WTC11 (cell line): ENCODE measurements around the gene HAUS2.
"Not testable (repeated sequence)": the region's sequence is repeated elsewhere in the genome, so short reads cannot be mapped to it uniquely, and the experiment has no call there.

Experiments used
- CREB1 ChIP-seq: sonication (generic); formaldehyde crosslinking; IDR thresholded peaks from 2 replicates; pipeline ENCODE4 v1.8.0; 2023; ENCODE audit warnings: mild to moderate bottlenecking, missing genetic modification reagents
- CREM ChIP-seq: sonication (generic); formaldehyde crosslinking; IDR thresholded peaks from 2 replicates; pipeline ENCODE4 v1.8.1; 2022; ENCODE audit warnings: mild to moderate bottlenecking, missing genetic modification reagents, moderate library complexity
- ELF4 ChIP-seq: sonication (generic); formaldehyde crosslinking; IDR thresholded peaks from 2 replicates; pipeline ENCODE4 v1.8.1; 2022; ENCODE audit warnings: low read depth, mild to moderate bottlenecking, moderate library complexity, missing genetic modification reagents
- RELA ChIP-seq: sonication (generic); formaldehyde crosslinking; IDR thresholded peaks from 2 replicates; pipeline ENCODE4 v1.8.1; 2022; ENCODE audit warnings: missing genetic modification reagents, mild to moderate bottlenecking, borderline replicate concordance
- TEAD4 ChIP-seq: sonication (generic); formaldehyde crosslinking; IDR thresholded peaks from 2 replicates; pipeline ENCODE4 v1.8.0; 2022; ENCODE audit warnings: mild to moderate bottlenecking, missing genetic modification reagents
- ZNF138 ChIP-seq: sonication (generic); formaldehyde crosslinking; conservative IDR thresholded peaks from 2 replicates; pipeline ENCODE4 v1.8.1; 2022; ENCODE audit warnings: mild to moderate bottlenecking, moderate library complexity, missing genetic modification reagents
- TF ChIP-seq, protein P1 (sequence below): fragments of 200-600 bp; IDR thresholded peaks from 2 replicates; pipeline ENCODE4 v1.8.0; 2022; ENCODE audit warnings: antibody characterized with exemption
- TF ChIP-seq, protein P2 (sequence below): fragments of 250-450 bp; sonication (Bioruptor Pico); IDR thresholded peaks from 2 replicates; pipeline ENCODE4 v1.9.0; 2021; ENCODE audit warnings: mild to moderate bottlenecking, borderline replicate concordance
- TF ChIP-seq, protein P3 (sequence below): sonication (generic); formaldehyde crosslinking; IDR thresholded peaks from 2 replicates; pipeline ENCODE4 v1.8.1; 2022; ENCODE audit warnings: low read depth, mild to moderate bottlenecking, moderate library complexity, missing genetic modification reagents, borderline replicate concordance

DNA sequence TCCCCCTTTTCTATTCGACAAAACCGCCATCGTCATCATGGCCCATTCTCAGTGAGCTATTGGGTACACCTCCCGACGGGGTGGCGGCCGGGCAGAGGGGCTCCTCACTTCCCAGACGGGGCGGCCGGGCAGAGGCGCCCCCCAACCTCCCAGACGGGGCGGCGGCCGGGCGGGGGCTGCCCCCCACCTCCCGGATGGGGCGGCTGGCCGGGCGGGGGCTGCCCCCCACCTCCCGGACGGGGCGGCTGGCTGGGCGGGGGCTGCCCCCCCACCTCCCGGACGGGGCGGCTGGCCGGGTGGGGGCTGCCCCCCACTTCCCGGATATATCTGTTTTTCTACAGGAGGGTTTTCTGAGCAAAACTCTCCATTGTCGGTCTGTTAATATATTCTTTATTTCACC, 52.7 kb downstream of the HAUS2 start:
- TF ChIP-seq CREB1 (CRISPR knock-in tag); ZNF138; CREM (CRISPR knock-in tag); RELA (CRISPR knock-in tag); ELF4 (CRISPR knock-in tag); TEAD4 (CRISPR knock-in tag): not testable (repeated sequence)
- TF ChIP-seq, protein P1, sequence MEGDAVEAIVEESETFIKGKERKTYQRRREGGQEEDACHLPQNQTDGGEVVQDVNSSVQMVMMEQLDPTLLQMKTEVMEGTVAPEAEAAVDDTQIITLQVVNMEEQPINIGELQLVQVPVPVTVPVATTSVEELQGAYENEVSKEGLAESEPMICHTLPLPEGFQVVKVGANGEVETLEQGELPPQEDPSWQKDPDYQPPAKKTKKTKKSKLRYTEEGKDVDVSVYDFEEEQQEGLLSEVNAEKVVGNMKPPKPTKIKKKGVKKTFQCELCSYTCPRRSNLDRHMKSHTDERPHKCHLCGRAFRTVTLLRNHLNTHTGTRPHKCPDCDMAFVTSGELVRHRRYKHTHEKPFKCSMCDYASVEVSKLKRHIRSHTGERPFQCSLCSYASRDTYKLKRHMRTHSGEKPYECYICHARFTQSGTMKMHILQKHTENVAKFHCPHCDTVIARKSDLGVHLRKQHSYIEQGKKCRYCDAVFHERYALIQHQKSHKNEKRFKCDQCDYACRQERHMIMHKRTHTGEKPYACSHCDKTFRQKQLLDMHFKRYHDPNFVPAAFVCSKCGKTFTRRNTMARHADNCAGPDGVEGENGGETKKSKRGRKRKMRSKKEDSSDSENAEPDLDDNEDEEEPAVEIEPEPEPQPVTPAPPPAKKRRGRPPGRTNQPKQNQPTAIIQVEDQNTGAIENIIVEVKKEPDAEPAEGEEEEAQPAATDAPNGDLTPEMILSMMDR = not testable (repeated sequence)
- TF ChIP-seq, protein P2, sequence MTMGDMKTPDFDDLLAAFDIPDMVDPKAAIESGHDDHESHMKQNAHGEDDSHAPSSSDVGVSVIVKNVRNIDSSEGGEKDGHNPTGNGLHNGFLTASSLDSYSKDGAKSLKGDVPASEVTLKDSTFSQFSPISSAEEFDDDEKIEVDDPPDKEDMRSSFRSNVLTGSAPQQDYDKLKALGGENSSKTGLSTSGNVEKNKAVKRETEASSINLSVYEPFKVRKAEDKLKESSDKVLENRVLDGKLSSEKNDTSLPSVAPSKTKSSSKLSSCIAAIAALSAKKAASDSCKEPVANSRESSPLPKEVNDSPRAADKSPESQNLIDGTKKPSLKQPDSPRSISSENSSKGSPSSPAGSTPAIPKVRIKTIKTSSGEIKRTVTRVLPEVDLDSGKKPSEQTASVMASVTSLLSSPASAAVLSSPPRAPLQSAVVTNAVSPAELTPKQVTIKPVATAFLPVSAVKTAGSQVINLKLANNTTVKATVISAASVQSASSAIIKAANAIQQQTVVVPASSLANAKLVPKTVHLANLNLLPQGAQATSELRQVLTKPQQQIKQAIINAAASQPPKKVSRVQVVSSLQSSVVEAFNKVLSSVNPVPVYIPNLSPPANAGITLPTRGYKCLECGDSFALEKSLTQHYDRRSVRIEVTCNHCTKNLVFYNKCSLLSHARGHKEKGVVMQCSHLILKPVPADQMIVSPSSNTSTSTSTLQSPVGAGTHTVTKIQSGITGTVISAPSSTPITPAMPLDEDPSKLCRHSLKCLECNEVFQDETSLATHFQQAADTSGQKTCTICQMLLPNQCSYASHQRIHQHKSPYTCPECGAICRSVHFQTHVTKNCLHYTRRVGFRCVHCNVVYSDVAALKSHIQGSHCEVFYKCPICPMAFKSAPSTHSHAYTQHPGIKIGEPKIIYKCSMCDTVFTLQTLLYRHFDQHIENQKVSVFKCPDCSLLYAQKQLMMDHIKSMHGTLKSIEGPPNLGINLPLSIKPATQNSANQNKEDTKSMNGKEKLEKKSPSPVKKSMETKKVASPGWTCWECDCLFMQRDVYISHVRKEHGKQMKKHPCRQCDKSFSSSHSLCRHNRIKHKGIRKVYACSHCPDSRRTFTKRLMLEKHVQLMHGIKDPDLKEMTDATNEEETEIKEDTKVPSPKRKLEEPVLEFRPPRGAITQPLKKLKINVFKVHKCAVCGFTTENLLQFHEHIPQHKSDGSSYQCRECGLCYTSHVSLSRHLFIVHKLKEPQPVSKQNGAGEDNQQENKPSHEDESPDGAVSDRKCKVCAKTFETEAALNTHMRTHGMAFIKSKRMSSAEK (CRISPR knock-in tag) = not testable (repeated sequence)
- TF ChIP-seq, protein P3, sequence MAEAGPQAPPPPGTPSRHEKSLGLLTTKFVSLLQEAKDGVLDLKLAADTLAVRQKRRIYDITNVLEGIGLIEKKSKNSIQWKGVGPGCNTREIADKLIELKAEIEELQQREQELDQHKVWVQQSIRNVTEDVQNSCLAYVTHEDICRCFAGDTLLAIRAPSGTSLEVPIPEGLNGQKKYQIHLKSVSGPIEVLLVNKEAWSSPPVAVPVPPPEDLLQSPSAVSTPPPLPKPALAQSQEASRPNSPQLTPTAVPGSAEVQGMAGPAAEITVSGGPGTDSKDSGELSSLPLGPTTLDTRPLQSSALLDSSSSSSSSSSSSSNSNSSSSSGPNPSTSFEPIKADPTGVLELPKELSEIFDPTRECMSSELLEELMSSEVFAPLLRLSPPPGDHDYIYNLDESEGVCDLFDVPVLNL = not testable (repeated sequence)
